ENCODE results near the gene SUGCT.

DNA sequence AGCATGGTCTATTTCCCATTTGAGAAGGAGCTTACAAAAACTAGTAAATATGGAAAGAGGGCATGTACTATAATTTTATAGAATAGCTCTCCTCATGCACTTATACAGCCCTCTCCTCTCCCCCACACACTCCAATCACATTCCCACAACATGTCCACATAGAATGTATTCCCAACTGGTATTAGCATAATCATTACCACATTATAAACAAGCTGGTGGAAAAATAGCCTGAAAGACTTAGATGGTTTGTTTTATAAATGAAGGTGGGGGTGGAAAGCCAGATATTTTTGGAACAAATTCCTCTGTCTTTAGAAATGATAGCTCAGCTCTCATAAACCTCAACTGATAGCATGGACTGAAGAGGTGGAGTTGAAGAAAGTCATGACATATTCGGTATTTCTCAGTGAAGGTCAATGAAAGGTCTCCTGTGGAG is 410.1 kb downstream of the SUGCT start:
- TF ChIP-seq, protein P1, sequence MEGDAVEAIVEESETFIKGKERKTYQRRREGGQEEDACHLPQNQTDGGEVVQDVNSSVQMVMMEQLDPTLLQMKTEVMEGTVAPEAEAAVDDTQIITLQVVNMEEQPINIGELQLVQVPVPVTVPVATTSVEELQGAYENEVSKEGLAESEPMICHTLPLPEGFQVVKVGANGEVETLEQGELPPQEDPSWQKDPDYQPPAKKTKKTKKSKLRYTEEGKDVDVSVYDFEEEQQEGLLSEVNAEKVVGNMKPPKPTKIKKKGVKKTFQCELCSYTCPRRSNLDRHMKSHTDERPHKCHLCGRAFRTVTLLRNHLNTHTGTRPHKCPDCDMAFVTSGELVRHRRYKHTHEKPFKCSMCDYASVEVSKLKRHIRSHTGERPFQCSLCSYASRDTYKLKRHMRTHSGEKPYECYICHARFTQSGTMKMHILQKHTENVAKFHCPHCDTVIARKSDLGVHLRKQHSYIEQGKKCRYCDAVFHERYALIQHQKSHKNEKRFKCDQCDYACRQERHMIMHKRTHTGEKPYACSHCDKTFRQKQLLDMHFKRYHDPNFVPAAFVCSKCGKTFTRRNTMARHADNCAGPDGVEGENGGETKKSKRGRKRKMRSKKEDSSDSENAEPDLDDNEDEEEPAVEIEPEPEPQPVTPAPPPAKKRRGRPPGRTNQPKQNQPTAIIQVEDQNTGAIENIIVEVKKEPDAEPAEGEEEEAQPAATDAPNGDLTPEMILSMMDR (IDR thresholded peaks at IDR 0.05) = no peak
- no peak for TF ChIP-seq POLR2AphosphoS5 (IDR thresholded peaks at IDR 0.05)
